ENCODE results near the gene VPS51.

DNA sequence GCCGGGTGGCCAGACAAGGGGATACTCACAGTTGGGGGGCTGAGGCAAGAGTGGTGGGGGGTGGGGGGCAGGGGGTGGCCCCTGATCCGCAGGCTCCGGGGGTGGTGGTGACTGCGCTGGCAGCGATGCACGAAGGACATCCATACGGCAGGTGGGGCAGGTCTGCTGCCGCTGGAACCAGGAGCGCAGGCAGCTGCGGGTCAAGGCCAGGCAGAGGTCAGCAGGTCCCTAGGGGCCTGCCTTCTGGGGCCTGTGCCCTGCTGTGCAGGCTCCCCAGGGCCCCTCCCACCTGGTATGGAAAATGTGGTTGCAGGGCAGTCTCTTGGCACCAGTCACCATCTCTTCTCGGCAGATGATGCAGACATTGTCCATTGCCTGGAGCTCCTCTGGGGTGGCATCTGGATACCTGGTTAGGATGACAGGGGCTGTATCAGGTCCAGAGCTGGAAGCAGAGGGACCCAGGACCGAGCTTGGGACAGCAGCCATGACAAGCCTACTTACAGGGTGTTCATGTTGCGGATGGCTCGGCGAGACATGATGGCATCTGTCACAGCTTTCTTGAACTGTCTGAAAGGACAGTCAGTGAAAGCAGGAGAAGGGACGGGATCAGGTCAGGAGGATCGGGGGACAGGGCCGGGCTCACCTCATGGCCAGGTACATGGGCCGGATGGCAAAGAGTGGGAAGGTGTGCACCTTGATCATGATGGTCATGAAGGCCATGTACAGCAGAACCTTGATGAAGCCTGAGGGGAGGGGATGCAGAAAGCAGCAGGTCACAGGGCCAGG lies 34.8 kb downstream of the VPS51 start:
- TF ChIP-seq, protein P1, sequence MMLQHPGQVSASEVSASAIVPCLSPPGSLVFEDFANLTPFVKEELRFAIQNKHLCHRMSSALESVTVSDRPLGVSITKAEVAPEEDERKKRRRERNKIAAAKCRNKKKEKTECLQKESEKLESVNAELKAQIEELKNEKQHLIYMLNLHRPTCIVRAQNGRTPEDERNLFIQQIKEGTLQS (IDR thresholded peaks at IDR 0.05; ENCODE audit: borderline replicate concordance, extremely low read depth, low read depth, low read length) = no peak
- TF ChIP-seq SMARCA5 (IDR thresholded peaks at IDR 0.05) = no peak
- TF ChIP-seq, protein P2, sequence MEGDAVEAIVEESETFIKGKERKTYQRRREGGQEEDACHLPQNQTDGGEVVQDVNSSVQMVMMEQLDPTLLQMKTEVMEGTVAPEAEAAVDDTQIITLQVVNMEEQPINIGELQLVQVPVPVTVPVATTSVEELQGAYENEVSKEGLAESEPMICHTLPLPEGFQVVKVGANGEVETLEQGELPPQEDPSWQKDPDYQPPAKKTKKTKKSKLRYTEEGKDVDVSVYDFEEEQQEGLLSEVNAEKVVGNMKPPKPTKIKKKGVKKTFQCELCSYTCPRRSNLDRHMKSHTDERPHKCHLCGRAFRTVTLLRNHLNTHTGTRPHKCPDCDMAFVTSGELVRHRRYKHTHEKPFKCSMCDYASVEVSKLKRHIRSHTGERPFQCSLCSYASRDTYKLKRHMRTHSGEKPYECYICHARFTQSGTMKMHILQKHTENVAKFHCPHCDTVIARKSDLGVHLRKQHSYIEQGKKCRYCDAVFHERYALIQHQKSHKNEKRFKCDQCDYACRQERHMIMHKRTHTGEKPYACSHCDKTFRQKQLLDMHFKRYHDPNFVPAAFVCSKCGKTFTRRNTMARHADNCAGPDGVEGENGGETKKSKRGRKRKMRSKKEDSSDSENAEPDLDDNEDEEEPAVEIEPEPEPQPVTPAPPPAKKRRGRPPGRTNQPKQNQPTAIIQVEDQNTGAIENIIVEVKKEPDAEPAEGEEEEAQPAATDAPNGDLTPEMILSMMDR (IDR thresholded peaks at IDR 0.05 in 2 of 3, conservative IDR thresholded peaks at IDR 0.05 in 1 of 3; ENCODE audit: control insufficient read depth in 2 of 3, extremely low read depth in 1 of 3, insufficient read depth in 1 of 3, low read depth in 3 of 3, low read length in 3 of 3) = no peak
- no peak for TF ChIP-seq POLR2AphosphoS2 (IDR thresholded peaks at IDR 0.05; ENCODE audit: low read depth, low read length)
- TF ChIP-seq, protein P3, sequence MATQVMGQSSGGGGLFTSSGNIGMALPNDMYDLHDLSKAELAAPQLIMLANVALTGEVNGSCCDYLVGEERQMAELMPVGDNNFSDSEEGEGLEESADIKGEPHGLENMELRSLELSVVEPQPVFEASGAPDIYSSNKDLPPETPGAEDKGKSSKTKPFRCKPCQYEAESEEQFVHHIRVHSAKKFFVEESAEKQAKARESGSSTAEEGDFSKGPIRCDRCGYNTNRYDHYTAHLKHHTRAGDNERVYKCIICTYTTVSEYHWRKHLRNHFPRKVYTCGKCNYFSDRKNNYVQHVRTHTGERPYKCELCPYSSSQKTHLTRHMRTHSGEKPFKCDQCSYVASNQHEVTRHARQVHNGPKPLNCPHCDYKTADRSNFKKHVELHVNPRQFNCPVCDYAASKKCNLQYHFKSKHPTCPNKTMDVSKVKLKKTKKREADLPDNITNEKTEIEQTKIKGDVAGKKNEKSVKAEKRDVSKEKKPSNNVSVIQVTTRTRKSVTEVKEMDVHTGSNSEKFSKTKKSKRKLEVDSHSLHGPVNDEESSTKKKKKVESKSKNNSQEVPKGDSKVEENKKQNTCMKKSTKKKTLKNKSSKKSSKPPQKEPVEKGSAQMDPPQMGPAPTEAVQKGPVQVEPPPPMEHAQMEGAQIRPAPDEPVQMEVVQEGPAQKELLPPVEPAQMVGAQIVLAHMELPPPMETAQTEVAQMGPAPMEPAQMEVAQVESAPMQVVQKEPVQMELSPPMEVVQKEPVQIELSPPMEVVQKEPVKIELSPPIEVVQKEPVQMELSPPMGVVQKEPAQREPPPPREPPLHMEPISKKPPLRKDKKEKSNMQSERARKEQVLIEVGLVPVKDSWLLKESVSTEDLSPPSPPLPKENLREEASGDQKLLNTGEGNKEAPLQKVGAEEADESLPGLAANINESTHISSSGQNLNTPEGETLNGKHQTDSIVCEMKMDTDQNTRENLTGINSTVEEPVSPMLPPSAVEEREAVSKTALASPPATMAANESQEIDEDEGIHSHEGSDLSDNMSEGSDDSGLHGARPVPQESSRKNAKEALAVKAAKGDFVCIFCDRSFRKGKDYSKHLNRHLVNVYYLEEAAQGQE (IDR thresholded peaks at IDR 0.05; ENCODE audit: low read depth, low read length) = no peak
- TF ChIP-seq JUNB (IDR thresholded peaks at IDR 0.05) = no peak

All from GM12878 (cell line).